ENCODE data around the gene CASP5.
A peak's percentile ranks its signal among the peaks of the same experiment; 100 is the strongest.

CASP5 gene

DNA sequence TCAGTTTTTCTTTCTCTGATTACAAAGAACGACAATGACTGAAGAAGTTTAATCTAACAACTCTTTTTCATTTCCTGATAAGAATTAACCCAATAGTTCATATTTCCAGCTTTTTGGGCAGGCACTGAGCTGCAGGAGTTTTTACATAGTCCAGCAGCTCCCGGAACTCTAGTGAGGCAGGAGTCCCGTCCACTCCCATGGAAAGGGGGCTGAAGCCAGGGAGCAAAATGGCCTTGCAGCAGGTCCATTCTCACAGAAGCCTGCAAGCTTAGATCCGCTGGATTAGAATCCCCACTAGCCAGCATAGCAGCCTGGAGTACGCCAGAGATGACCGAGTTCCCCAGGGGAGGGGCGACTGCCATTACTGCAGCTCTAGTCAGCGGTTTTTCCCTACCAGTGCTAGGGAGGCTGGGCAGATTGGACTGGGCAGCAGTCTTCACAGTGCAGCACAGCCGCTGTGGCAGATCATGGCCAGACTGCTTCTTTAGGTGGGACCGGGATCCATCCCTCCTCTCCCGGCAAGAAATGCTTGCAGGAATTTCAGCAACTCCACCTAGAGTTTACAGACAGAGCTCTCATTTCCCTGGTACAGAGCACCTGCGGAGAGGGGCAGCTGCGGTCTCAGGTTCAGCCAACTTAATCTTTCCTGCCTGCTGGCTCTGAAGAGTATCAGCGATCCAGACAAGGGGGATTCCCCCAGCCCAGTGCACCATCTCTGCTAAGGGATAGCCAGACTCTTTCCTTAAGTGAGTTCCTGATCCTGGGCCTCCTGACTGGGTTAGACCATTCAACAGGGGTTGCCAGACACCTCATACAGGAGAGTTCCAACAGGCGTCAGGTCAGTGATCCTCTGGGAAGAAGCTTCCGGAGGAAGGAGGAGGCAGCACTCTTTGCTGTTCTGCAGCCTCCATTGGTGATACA, 53.9 kb downstream of the CASP5 start:
- peak in 1 of 10 donors; percentile 44 for DNase-seq
- intact Hi-C loops (cut with DNase I) = no loop called here

GRCh38 chr11:104968355-104968855, 54.6 kb downstream of the CASP5 start, which contains the start of gene CASP4:
TSS of gene CASP4 (minus strand) at chr11:104968574. CDS start at chr11:104968525, 49 bp downstream.
- DNase-seq = no peak
- intact Hi-C loops (cut with DNase I) = no loop called here

DNA sequence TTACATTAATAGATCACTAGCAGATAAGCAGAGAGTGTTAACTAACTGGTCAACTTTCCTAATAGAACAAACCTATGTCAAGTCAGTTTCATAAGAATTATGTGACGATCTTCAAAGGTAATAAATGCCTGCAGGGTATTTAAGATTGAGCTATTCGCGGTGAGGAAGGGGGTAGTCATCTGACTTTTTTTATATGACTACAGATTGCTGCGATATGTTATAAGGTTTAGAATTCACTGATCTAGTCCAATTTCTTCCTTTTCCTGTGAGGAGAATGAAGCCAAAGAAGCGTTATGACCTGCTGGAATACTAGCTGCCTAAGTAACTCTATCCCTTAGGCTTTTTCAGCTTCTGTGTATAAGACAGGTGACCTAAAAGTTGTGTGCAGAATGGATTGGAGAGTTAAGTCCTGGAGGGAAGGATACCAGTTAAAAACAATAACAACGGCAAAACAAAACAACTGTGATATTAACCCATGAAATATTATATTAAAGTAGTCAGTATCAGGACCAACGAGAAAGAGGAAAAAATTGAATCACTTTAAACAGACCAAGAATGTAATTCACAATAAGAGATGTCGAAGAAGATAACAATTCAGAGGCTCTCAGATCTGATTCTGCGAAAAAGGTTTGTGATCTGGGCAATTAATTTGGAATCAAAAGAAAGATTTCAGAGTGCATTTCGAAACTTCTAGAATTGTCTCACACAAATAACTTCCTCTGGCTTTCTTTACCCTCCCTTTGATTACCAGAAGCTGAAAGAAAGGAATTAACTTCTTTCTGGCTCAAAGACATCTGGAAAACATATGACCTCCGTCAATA, 55.2 kb downstream of the CASP5 start:
- intact Hi-C loops (cut with DNase I) = no loop called here
- DNase-seq = no peak

DNA sequence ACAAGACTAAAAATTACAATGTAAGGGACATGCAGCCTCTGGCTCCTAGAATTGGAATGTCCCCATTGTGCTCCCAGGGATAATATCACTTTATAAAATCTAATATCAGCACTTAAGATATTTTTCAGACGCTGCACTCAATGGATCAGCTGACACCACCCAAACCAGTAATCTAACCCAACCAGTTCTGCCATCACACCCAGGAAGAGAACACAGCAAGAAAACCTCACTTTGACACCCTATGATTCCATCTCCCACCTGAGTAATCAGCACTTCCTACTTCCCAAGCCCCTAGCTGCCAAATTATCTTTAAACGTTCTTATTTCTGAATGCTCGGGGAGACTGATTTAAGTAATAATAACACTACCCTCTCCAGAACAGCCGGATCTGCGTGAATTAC, 57.2 kb downstream of the CASP5 start:
- intact Hi-C loops (cut with DNase I) = no loop called here
- DNase-seq = no peak

DNA sequence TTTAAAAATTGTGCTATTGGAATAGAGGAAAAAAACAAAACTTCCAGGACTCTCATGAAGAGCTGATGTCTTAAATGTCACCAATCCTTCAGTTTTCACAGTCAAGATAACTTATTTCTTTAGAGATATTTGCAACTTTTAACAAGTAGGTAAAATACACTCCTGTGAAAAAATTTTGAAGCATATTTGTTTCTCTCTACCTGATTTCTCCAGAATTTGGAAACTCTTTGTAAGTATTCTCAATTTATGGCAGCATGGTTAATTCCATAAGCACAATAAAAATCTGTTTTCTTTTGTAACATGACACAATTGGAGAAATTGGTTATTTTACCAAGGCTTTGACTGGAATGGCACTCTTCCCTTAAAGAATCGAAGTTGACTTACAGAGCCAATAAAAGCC, 58.7 kb downstream of the CASP5 start:
- intact Hi-C loops (cut with DNase I) = no loop called here
- DNase-seq = no peak

GRCh38 chr11:104962852-104963251, 60.1 kb downstream of the CASP5 start:
- no peak for DNase-seq
- intact Hi-C loops (cut with DNase I) = no loop called here

DNA sequence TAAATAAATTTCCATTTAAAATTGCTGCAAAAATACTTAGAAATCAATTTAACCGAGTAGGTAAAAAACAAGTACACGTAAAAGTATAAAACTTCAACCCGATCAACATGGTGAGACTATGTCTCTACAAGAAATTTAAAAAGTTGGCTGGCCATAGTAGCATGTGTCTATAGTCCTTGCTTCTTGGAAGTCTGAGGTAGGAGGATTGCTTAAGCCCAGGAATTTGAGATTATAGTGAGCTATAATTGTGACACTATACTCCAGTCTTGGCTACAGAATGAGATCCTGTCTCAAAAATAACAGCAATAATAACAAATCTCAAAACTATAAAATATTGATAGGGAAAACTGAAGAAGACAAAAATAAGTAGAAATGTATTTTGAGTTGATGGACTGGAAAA, 65.7 kb downstream of the CASP5 start:
- DNase-seq = no peak
- intact Hi-C loops (cut with DNase I) = no loop called here

GRCh38 chr11:104956528-104956927, 66.4 kb downstream of the CASP5 start:
- no peak for DNase-seq
- intact Hi-C loops (cut with DNase I) = no loop called here

DNA sequence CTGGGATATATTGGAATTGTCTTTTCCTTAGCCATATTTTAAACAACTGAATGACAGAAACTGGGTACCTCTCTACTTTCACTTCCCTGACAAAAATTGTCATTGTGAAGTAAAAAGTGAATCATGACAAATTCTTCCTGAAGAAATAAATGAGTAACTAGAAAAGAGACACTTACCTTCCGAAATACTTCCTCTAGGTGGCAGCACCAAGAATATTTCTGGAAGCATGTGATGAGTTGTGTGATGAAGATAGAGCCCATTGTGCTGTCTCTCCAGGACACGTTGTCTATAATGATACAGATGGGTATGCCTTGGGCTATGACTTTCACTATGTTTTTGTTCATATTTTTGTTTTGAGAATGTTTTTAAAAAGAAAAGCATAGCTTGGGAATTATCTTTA, 76.1 kb downstream of the CASP5 start:
- intact Hi-C loops (cut with DNase I) = no loop called here
- no peak for DNase-seq

All from posterior cingulate gyrus (tissue), 11 donors.